ENCODE measurements around the gene DLGAP1. TPM values are rescaled to one million over a fixed set of nuclear protein-coding genes. Genes with fewer than 3 reads are reported as not detected.

The DLGAP1 gene
- total and polyA plus RNA-seq, 2 of the 13 experiments (the other 11 are each of a cell fraction or from before 2014, with no cell fraction given) = 0.01 TPM; not detected in 1

DNA sequence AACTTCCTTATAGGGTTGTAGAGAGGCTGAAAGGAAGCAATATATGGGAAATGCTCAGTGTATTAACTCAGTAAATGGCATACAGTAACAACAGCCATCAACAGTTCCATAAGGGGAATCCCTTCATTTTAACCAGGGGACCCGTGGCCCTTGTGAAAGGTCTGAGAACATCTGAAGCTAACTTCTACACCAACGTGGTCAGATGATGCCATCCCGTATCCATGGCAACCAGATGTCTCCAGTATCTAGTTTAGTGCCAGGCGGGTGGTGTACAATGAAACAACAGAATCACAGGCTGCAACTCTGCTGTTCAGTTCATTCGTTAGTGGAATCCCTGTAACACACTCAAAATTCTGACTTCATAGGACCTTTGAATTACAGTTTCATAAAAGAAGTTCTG is 842.8 kb downstream of the DLGAP1 start:
- in situ Hi-C loops (cut with HindIII; ENCODE audit: extremely low pct_ligation_motif_present, low pct_unique_long_range_greater_than_20kb) (loop anchor here (25.0 kb wide), 1 partner anchor 575 kb away; no protein-coding TSS in a partner anchor), intact Hi-C loops (cut with micrococcal nuclease; ENCODE audit: unreplicated experiment) (no loop called here)
- POLR2A ChIA-PET = interaction anchor here (1.7 kb wide), 1 partner anchor 12 kb away, joined by 4 read pairs; no protein-coding TSS in a partner anchor
- H3K27me3 ChIP-seq (ENCODE audit: control insufficient read depth in 1 of 2, insufficient read depth in 2 of 2, low read length in 2 of 2) = no peaks in the 10 kb centered on the region
- H3K4me2 ChIP-seq (ENCODE audit: low read depth, low read length) = no peak overlapping the region
- no peaks in the 10 kb centered on the region for H3K36me3 ChIP-seq (replicated peaks in 1 of 2; ENCODE audit: control insufficient read depth in 1 of 2, insufficient read depth in 2 of 2, low read length in 2 of 2)
- peaks cover 63% of the 10 kb centered on the region for H3K4me1 ChIP-seq (ENCODE audit: insufficient read depth, low read length)
- no peak for FAIRE-seq
- H3K79me2 ChIP-seq (ENCODE audit: insufficient read depth, low read length) = no peaks in the 10 kb centered on the region
- no TSS peak for BruUV-seq (replicated peaks)
- no peak overlapping the region for H3K9ac ChIP-seq (ENCODE audit: insufficient read depth, low read depth, low read length)
- TF ChIP-seq ARNTL (CRISPR knock-in tag; IDR thresholded peaks at IDR 0.05) = no peak
- peak; percentile 36; the same call in 1 of the 2 replicates for TF ChIP-seq RFX1 (IDR thresholded peaks at IDR 0.05)
- no peak for TF ChIP-seq MBNL3 (CRISPR knock-in tag; conservative IDR thresholded peaks at IDR 0.05)
- TF ChIP-seq PHB2 (IDR thresholded peaks at IDR 0.05; ENCODE audit: partially characterized antibody) = no peak
- TF ChIP-seq ZNF615 (CRISPR knock-in tag; IDR thresholded peaks at IDR 0.05; ENCODE audit: borderline replicate concordance) = no peak
- TF ChIP-seq, protein P1, sequence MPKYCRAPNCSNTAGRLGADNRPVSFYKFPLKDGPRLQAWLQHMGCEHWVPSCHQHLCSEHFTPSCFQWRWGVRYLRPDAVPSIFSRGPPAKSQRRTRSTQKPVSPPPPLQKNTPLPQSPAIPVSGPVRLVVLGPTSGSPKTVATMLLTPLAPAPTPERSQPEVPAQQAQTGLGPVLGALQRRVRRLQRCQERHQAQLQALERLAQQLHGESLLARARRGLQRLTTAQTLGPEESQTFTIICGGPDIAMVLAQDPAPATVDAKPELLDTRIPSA (CRISPR knock-in tag; IDR thresholded peaks at IDR 0.05; ENCODE audit: borderline replicate concordance) = no peak
- no peak overlapping the region for H3K4me3 ChIP-seq (replicated peaks in 1 of 3; ENCODE audit: insufficient read depth in 1 of 3, low read depth in 2 of 3, low read length in 3 of 3)
- no peaks in the 10 kb centered on the region for H4K20me1 ChIP-seq (ENCODE audit: insufficient read depth, low read length)
- no peak overlapping the region for H3K27ac ChIP-seq (ENCODE audit: extremely low read length, insufficient read depth, low read length)
- H2AFZ ChIP-seq (ENCODE audit: low read length) = no peak overlapping the region
- CTCF ChIA-PET (ENCODE audit: low intra/inter-chr PET ratio, low total read pairs) = no interaction called here
- WGBS (ENCODE audit: low lambda C conversion rate) = 100% methylated on average over 2 of the region's 5 CpGs
- H3K9me3 ChIP-seq (ENCODE audit: low read length) = no peaks in the 10 kb centered on the region
- ATAC-seq = no peak
- DNase-seq (ENCODE audit: low spot score) = no peak

DNA sequence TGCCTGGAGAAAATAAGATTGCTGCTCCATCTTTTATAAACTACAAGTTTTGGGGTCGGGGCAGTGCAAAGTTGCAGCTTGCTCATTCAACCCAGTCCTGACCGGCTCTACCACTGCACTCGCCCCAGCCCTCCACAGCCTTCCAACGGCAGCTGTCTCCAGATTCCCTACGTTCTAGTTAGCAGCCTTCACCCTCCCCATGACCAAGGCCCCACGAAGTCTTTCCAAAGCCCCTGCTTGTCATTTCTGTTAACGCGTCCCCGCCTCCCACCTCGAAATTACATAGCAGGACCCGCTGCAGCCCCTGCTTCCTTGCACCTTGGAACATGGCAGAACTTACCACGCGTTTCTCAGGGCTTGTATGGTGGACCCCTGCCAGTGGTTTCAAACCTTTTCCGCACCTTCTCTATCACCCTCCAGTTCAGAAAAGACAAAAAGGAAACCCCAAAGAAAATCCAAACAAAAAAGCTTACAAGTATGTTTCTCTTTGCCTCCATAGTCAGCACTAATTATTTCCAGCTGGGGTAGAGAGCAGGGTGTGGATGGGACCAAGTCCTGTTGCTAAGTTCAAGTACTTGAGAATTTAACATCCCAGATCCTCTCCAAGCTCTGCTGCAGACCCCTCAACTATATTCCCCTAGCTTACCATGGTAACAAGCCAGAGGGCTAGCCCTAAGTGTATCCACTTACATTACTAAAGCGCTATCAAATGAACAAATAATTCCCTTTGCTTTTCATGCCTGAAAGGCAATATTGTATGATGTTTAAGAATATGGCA is 843.6 kb downstream of the DLGAP1 start:
- Histone ChIP-seq H3K36me3 (replicated peaks in 1 of 2; ENCODE audit: control insufficient read depth in 1 of 2, insufficient read depth in 2 of 2, low read length in 2 of 2) (no peaks in the 10 kb centered on the region), H3K27me3 (ENCODE audit: control insufficient read depth in 1 of 2, insufficient read depth in 2 of 2, low read length in 2 of 2) (no peaks in the 10 kb centered on the region), H3K9ac (ENCODE audit: insufficient read depth, low read depth, low read length) (no peak overlapping the region), H3K79me2 (ENCODE audit: insufficient read depth, low read length) (no peaks in the 10 kb centered on the region), H3K4me2 (ENCODE audit: low read depth, low read length) (no peak overlapping the region), H3K4me1 (ENCODE audit: insufficient read depth, low read length) (peaks cover 63% of the 10 kb centered on the region), H3K4me3 (replicated peaks in 1 of 3; ENCODE audit: insufficient read depth in 1 of 3, low read depth in 2 of 3, low read length in 3 of 3) (no peak overlapping the region), H2AFZ (ENCODE audit: low read length) (no peak overlapping the region), H3K27ac (ENCODE audit: extremely low read length, insufficient read depth, low read length) (no peak overlapping the region), H3K9me3 (ENCODE audit: low read length) (no peaks in the 10 kb centered on the region), H4K20me1 (ENCODE audit: insufficient read depth, low read length) (no peaks in the 10 kb centered on the region)
- no peak for DNase-seq (ENCODE audit: low spot score)
- WGBS (ENCODE audit: low lambda C conversion rate) = 98% methylated on average over 15 of the region's 15 CpGs
- ChIA-PET POLR2A (interaction anchor here (0.5 to 1.7 kb wide), 3 partner anchors 9 to 12 kb away, joined by 3 to 4 read pairs (median 3); no protein-coding TSS in a partner anchor), CTCF (ENCODE audit: low intra/inter-chr PET ratio, low total read pairs) (no interaction called here)
- no TSS peak for BruUV-seq (replicated peaks)
- intact Hi-C loops (cut with micrococcal nuclease; ENCODE audit: unreplicated experiment) (no loop called here), in situ Hi-C loops (cut with HindIII; ENCODE audit: extremely low pct_ligation_motif_present, low pct_unique_long_range_greater_than_20kb) (loop anchor here (25.0 kb wide), 1 partner anchor 574 kb away; no protein-coding TSS in a partner anchor)
- ATAC-seq = no peak; the same call in 2 of the 3 replicates
- no peak for FAIRE-seq
- TF ChIP-seq MBD4 (IDR thresholded peaks at IDR 0.05; ENCODE audit: borderline replicate concordance, low read length) (no peak), KLF12 (CRISPR knock-in tag; IDR thresholded peaks at IDR 0.05; ENCODE audit: borderline replicate concordance) (no peak)

Measured in HepG2 (cell line).